Hematopoietic multipotent progenitor cell treated with erythropoietin and hydrocortisone succinate and interleukin-3 and kit ligand, for 4 days (in vitro differentiated cells): Measurements from ENCODE around the gene ZNF189.

Experiments
- DNase-seq: peaks from one replicate; pipeline ENCODE4 v3.0.0-alpha.2; 2015

Gene ZNF189

GRCh38 chr9:101455656-101456240 is 57.1 kb downstream of the ZNF189 start:
- DNase-seq, result no peak

GRCh38 chr9:101457003-101457402 is 58.4 kb downstream of the ZNF189 start:
- no peak for DNase-seq

GRCh38 chr9:101458963-101459631 is 60.4 kb downstream of the ZNF189 start:
- DNase-seq, result peak; percentile 92
